CD4-positive, alpha-beta T cell treated with Interleukin-6 at 100 ng/mL for 8 hours (primary cell): ENCODE measurements around the gene RYR2.

ENCODE experiments used
- DNase-seq: peaks from one replicate; pipeline ENCODE4 v3.0.0-alpha.2; 2020; ENCODE audit warnings: mixed read lengths, low spot score

Gene RYR2

DNA sequence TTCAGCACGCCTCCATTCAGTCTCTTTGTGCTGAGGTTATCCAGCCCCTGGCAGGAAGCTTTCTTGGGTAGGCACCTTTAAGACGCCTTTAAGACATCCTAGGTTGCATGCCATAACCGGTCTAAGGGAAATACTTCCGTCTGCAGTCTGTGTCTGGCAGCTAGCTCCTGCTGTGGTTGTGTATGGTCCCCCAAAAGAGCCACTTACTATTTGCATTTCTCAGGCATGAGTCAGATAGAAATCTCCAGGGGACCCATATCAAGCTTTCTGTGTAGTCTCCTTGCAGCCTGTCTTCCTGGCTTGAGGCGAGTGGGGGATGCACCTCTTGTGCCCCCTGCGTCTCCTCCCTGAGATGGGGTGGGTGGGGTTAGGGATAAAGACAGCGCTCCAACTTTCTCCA, 10.0 kb upstream of the RYR2 start:
- DNase-seq, result no peak

DNA sequence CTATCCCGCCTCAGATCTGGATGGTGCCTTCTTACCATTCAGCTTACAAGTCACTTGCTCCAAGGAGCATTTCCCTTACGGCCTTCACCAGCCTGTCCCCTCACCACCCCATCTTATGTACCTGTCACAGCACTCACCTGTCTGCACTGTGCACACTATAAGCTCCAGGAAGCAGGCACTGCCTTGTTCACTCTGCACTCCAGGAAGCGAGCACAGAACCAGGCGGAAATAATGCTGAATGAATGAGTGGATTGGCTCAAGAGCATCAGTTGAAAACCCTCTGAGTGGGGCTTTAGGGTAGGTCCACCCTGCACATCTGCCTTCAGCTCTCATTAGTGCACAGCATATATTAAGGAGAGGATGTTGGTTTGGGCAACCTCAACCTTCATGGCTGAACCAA, 8.9 kb upstream of the RYR2 start:
- DNase-seq, result no peak

DNA sequence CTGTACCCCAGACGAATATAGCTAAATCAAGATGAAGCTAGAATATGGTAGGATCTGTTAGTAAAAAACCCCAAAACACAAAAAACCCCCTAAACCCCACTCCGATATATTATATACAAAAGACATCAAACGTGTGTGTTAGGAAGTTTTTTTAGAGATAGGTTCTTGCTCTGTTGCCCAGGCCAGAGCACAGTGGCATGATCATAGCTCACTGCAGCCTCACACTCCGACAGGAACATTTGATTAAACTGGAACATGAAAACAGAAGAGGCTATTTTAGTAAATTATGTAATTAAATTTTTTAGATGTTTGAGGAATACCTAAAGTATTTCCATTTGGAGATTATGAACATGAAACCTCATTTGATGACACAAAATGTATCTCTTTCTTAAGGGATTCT, 8.2 kb upstream of the RYR2 start:
- DNase-seq, result no peak

DNA sequence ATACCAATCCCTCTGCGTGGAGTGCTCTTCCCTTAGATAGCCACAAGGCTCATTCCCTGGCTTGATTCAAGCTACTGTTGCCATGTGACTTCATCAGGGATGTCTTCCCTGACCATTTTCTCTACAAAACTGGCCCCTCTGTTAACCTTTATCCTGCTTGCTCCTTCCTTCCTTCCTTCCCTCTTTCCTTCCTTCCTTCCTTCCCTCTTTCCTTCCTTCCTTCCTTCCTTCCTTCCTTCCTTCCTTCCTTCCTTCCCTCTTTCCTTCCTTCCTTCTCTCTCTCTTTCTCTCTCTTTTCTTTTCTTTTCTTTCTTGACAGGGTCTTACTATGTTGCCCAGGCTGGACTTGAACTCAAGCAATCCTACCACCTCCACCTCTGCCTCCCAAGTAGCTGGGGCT, 6.2 kb upstream of the RYR2 start:
- DNase-seq, result no peak

DNA sequence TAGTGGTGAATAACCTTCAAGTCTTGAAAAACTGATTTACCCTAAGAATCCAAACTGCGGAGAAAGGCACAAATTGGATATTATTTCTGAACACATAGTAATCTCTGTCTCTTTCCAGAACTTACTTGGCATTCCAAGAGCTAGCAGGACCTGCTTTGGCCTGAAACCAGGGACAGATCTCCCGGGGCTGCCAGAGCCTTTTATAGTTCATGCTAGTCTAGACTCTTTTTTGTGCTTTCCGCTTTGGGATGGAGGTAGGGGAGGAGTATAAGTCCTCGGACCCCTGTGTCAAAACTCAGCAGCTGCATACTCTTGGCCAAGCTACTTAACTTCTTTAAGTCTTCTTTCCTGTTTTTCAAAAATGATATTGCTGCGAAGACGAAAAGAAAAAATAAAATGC, 3.8 kb upstream of the RYR2 start:
- DNase-seq, result no peak

DNA sequence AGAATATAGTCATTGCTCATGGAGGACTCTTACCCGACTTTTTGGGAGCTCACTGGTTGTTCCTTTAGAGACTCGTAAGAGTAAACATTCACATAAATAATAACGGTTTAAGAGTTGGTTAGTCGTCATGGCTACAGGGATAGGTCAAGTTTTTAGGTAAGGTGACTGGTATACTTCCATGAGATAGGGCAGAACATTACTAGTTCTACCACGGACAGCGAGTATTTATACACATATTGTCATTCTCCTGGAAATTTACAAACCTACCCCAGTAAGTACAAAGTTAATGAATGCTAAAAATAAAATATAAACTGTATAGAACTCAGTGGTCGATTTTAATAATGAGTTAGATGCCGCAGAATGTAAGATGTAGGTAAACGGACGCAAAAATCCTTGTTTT, 1.2 kb upstream of the RYR2 start:
- no peak for DNase-seq

DNA sequence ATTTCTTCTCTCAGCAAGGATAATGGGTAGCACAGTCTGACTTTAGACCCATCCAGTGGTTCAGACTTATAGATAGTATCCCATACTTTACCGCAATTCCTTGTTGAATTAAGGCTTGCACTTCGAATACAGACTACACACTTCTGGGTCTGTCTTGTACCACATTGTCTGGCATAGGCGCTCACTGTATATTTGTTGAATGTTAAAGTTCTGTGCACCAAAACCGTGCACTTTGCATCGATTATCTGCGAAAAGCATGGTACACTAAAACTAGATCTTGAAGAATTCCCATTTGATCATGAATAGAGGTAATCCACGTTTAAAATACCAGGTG, 556 bp upstream of the RYR2 start:
- no peak for DNase-seq

DNA sequence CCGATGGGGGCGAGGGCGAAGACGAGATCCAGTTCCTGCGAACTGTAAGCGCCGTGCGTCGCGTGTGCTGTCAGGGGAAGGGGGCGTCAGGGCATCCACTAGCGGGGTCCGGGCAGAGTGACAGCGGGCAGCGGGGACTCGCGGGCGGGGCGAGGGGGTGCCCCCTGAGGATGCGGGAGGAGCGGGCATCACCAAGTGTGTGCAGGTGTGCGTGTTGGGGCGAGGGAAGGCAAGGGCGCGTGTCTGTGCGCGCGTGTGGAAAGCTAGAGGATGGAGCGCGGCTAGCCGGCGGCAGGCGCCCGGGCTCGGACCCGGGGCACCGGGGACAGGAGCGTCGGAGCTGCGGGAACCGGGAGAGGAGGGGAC, 525 bp downstream of the RYR2 start:
- no peak for DNase-seq

DNA sequence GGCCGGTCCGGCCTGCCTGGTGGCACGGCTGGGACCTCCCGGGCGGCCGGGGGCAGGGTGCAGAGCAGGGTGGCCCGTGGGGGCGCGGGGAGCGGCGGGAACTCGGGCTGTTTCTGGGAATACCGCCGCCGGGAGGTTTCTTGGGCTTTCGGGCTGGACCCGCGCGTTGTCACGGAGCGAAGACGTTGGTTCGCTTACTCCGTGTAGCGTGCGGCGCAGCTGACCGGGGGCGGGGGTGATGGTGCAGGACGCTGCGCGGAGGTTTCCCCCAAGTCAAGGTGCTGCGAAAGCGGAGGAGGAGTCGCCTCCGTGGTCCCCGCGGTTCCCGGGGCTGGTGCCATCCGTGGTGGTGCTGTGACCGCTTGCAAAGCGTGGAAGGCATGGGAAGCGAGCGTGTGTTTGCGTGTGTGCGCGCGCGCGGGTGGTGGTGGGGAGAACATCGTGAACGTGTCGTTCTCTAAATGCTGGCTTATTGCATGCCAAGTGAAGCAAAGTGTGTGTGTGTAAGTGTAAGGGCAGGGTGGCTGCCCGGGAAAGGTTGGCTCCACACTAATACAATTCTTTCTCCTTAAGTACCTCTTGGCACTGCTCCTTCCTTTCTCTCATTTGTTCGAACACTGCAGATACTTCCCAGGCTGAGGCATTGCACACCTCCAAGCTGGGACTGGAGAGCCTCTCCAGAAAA, 1.1 kb downstream of the RYR2 start:
- DNase-seq, result no peak

DNA sequence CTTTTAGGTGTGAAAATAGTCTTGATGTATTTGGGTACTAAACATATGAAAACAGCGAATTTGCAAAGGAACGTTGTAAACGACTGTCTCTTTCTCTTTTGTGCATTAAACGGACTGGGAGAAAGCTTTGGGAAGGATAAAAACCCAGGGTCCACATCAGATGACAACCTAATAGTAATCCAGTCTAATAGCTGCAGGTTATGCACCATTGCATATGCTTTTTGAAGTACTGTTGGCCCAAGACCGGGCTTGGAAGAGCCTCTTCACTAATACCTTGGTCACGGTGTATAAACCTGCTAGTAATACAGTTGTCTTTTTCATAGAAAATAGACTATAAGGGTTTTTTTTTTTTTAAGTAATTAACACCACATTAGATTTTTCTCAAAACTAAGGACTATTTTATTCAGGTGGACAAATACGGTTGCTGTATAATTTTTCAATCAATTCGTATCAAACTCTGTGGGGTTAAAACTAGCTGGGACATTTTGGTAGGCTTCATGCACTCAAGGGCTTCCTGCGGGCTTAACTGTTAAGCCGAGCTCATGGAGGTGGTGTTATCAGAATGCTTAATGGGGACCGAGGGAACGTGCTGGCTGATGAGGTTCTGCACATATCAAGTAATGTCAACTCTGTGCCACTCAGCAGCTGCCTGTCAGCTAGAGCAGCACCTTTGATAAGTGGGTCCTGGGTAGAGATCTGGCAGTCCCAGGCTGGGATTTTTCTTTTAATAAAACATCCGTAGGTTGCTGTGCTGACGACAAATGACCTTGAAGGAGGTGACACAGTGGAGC, 2.1 kb downstream of the RYR2 start:
- no peak for DNase-seq

DNA sequence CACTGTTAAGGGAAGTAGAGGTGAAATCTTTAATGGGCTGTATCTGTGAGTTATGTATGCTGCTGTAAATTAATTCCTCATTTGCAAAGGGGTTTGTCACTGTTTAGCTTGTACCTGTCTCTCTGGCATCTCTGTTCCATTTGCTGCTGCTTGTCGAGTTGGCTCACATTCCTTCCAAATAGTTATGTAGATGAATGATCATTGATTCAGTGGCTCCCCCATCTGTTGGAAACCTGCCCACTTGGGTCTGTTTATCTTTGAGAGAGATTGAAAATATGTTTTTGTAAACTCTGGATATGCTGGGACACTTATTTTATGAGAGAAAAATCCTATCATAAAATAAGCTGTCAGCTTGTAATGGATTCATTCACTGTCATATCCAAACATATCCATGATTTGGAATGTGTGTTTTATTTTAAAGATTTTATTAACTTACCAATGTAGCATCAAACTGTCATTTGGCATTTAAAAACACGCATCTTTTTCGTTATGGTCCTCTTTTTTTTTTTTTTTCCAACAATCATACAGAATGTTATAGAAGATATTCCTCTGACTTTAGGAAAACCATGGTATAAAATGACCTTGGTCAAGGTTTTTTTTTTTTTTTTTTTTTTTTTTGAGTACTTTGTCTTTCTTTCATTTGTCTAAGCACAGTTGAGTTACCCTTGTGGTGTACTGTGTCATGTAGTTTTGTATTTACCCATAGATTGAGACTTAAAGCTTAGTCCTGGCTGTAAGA, 3.5 kb downstream of the RYR2 start:
- DNase-seq, result no peak

DNA sequence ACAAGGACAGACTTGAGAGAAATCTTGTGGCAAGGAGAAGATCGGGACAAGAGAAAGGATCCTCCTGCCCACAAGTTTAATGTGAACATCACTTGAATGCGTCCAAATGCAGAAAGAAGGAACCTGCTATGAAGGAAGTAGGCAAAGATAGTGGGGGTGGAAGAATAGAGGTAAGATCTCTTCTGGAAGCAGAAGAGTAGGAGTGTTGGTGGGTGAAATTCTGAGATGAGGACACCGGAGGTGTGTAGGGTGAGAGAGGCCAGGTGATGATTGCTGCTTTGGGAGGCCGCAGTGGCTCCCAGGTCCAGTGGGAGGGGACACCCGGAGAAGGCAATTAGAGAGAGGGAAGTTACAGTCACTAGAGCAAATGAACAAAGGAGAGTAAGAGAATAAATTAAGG, 6.8 kb downstream of the RYR2 start:
- DNase-seq, result no peak

DNA sequence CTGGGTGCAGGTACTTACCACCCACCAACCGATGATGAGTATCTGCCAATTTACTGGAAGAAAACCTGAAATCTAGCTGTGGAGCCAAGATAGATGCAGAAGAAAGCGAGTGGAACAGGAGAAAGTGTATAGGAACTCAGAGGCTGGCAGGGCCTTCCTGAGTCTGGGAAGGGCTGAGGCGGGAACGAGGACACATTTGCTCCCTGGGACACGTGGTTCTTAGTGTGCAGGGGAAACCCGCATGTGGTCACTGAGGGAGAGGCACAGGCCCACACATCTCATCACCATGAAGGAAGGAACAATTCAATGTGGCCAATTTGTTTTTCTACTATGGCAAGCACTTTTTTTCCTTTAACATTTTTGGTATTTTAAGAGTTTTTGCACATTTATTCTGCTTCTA, 8.2 kb downstream of the RYR2 start:
- DNase-seq, result no peak

DNA sequence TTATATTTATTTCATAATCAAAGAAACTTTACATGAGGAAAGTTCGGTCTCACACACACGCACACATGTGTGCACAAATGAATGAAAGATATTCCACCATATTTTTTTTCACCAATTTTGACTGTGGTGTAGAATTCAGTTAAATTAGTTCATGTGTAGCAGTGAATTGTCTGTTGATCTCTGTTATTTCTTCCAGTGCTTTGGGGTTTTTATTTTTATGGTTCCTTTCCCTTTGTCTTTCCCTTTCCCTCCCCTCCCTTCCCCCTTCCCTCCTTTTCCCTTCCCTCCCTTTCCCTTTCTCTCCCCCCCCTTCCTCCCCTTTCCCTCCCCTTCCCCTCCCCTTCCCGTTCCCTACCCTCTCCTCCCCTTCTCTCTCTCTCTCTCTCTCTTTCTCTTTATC, 8.9 kb downstream of the RYR2 start:
- DNase-seq, result no peak

DNA sequence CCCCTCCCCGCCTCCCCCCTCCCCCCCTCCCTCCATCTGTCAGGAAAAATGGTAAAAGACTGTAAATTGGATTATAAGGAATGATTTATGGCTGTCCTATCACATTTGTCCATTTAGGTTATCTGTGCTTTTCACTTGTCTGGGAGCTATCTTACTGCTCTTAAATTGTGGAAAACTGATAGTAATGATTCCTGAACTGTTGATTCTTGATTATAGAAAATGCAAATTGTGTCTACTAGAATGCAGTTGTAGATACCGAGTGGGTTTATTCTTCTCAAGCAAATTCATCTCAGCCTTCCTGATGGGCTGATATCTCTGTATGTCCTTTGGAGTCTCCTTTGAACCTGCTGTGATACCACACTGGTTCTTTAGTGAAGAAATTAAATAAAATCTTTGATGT, 12.3 kb downstream of the RYR2 start:
- no peak for DNase-seq

DNA sequence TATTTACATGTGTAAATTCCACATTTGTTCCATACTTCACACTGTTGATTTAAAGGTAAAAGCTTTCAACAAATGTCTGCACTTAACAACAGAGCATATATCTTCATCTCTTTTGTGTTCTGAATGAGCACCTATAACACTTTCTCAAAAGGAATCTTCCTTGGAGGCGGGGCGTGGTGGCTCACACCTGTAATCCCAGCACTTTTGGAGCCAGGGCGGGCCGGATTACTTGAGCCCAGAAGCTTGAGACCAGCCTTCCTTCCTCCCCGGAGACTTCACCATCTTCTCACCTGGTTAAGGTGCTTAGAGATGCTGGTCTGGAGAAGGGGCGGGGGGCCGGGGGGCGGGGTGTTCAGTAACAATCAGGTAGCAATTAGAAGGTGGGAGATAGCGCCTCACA, 16.5 kb downstream of the RYR2 start:
- DNase-seq, result no peak

DNA sequence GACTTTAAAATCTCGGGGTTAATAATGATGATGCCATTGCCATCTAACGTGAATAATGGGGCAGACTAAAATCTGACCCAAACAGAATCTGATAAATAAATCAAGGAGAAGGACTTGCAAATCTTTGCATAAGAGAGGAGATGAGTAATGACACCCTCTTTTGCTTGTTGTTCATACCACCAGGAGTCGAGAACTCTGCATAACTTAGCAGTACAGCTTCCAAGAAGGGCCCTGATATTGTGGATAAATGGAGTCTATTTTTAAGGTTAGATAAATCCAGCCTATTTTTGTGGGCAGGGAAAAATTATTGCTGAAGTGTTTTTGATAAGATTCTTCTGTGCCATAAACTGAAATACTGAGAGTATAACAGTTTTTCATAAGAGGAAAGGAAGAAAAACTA, 17.3 kb downstream of the RYR2 start:
- no peak for DNase-seq

DNA sequence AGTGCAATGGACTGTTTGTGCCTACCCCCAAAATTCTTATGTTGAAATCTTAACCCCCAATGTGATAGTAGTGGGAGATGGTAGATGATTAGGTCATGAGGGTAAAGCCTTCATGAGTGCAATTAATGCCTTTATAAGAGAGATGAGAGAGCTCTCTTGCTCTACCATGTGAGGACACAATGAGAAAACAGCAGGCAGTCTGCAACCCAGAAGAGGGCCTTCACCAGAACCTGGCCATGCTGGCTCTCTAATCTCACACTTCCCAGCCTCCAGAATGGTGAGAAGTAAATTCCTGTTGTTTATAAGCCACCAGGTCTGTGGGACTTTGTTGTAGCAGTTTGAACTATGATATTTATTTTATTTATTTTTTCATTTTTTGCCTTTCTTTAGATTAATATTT, 21.0 kb downstream of the RYR2 start:
- no peak for DNase-seq

DNA sequence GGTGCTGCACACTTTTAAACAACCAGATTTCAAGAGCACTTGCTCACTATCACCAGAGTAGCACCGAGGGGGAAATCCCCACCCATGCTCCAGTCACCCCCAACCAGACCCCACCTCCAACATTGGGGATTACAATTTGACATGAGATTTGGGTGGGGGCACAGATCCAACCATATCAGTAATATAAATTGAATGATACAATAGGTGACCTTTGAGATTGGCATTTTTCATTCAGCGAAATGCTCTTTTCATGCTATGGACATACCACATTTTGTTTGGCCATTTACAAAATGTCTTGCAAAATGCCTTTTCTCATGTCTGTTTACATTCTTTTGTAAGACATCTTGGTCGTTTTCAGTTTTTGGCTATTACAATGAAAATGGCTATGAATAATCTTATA, 23.9 kb downstream of the RYR2 start:
- no peak for DNase-seq

DNA sequence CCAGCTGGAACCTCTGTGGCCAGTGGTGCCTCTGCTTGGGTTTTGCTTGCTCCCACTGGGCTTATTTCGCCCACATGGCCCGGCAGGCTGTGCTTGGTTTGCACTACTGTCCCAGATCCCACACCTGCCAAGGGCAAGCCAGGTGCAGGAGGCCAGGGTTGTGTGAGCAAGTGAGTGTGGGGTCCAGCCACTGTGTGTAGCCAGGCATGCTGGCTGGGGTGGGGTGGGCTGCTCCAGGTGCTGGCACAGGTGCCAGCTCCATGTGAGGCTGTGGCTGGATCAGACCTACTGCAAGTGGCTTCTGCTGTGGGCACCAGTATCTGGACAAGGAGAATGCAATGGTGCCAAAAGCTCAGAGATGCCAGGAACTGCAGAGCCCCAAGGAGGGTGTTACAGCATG, 28.5 kb downstream of the RYR2 start:
- DNase-seq, result no peak

DNA sequence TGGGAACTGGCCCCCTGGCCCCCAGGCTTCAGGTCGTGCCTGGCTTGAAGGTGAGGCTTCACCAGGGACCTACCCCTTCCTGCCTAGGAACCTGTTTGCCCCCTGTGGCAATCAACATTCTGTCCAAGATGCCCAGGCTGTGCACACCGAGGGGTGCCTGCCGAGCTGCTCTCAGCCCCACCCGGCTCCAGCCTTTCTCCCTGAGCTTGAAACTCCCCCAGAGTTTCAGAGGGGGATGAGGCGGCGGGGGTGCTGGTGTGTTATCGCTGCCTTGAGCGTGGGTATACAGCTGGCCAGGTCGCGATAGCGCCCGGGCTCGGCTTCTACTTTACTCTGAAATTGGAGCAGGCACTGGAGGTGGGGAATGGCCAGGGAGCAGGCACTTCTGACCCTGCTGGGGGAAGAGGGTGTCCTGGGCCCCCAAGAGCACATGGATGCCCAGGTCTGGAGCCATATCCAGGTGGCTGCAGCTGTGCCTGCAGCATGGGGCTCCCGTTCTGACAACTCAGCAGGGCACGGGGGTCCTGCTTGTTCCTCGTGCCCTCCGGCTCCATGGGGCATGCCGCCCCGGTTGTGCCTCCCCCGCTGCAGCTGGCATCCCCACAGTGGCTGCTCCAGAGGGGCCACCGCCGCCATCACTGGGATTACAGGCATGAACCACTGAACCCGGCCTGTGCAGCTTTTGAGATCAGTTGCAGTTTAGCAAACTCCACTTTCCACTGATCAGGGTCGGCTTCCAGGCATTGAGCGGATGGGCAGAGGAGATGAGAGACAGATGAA, 29.8 kb downstream of the RYR2 start:
- no peak for DNase-seq

DNA sequence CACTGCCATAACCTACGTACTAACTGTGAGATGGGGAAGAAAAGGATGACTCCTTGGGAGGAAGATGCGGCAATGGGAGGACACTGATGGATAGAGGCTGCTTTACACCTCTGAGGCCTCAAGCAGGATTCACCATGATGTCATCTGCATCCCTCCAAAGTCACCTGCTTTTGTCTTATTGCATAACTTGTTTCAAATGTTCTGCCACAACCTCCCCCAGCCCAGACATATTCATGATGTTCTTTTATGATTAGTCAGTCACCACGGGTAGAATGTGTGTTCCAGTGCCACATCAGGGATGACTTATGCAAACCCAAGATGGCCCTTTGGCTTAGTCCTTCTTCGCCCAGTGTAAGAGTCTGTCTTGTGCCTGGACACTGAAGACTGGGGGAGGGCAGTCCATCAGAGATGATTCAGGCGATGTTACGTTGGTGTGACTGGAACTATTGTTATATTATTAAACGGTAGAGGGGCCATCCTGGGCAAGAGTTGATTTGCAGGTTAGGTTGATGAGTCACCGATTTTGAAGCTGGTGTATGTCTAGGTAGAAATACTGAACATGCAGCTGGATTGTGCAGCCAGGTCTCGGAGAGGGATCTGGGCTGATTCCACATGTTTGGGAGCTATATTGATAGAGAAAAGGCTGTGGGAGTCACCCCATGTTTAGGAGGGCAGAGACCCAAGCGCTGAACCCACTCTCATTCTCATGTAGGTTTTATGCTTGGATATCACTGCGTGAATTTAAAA, 32.6 kb downstream of the RYR2 start:
- DNase-seq, result no peak
